ENCODE data around the gene KCNQ1.
"Not testable (repeated sequence)": the region's sequence is repeated elsewhere in the genome, so short reads cannot be mapped to it uniquely, and the experiment has no call there.

The KCNQ1 gene

DNA sequence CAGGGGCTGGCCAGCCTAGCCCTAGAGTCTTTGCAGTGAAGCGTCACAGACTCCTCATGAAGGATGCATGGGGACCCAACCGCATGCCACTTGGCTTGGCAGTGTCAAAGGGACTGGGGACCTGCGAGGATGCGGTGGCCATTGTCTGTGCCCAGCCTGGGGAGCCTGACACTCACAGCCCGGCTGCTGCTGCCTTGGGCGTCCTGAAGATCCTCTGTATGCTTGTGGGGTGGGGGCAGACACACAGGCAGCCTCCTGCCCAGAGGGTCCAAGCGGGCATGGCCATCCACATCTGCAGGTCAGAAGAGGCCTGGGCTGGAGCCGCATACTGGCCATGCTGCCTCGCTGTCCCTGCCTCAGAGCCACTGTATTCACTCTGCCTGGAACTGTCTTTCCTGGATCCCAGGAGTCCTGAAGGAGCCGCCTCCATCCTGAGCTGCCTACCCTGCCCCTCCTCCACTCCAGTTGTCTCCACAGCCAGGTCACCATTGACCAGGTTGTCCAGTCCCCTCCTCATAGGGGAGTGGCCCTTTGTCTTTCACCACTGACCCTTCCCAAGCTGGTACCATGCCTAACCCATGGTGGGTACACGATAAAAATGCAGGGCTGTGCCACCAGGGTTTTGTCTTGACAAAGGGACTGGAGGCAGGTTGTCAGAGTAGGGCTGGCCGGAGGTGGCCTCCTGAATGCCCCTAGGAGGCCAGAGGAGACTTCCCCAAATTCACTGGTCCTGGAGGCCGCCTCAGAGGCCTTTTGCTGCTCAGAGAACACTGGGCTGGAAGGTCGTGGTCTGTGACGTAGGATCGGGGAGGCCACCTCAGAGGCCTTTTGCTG lies 148.0 kb downstream of the KCNQ1 start:
- DNase-seq (ENCODE audit: low read depth in 2 of 2) = no peak

DNA sequence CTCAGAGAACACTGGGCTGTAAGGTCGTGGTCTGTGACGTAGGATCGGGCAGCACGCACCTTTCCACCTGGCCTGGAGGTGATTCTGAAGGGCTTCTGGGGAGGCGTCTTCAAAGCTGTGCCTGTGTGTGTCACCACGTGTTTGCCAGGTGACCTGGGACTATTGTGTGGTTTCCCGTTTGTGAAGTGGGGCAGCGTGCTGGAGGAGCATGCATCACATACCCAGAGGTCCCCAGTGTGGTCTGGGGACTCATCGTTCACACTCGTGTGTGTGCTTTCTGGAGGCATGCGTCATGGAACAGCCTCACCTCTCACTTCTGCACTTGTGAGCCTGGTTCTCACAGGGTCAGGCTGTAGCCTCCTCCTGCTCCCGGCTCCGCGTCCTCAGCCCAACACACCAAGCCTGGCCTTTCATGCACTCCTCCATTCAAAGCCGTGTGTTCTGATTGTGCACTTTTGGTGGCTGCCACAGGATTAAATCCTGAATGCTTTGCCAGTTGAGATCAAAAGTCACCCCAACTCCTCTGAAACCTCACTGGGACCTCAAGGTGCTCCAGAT lies 148.7 kb downstream of the KCNQ1 start:
- no peak for DNase-seq (ENCODE audit: low read depth in 2 of 2)

DNA sequence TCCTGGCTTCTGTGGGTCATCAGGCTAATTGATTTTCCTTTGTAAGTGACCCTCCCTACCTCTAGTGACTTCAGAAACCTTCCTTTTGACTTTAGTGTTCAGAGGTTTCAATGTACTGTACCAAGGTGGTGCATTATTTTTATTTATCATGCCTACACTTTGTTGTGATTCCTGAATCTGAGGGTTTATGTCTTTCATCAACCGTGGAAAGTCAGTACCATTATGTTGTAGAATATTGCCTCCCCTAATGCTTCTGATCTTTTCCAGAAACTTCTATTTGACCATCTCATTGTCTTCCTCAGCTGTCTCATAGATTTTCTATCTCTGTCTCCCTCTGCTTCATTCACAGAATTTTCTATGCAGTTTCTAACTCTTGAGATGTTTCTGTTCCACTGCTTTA lies 149.5 kb downstream of the KCNQ1 start:
- DNase-seq (ENCODE audit: low read depth in 2 of 2) = no peak

DNA sequence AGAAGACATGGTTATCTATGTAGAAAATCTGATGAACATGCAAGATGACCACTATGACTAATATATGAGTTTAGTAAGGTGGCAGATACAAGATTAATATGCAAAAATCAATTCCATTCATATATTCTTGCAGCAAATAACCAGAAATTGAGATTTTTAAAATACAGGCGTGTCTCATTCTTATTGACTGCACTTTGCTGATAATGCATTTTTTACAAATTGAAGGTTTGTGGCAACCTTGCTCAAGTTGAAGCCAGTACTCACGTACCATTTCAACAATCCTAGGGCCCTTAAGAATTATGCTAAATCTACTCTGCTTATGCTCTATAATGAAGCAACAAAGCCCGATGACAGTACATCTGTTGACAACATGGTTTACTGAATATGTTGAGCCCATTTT lies 150.4 kb downstream of the KCNQ1 start:
- no peak for DNase-seq (ENCODE audit: low read depth in 2 of 2)

DNA sequence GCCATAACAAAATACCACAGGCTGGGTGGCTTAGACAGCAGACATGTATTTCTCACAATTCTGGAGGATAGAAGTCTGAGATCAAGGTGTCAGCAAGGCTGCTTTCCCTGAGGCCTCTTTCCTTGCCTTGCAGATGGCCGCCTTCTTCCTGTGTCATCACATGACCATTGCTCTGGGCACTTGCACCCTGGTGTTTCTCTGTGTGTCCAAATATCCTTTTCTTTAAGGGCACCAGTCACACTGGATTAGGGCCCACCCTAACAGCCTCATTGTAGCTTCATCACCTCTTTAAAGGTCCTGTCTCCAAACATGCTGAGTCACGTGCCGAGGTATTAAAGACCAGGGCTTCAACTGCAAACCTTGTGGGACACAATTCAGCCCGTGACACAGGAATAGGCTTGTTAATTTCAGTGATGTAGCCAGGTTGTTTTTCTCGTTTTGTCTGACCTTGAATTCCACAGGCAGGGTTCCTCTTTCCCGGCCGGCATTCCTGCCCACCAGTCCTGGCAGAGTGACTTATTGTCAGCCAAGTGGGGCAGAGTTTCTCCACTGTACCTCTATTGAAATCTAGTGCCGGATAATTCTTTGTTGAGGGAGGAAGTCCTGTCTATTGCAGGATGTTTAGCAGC lies 154.9 kb downstream of the KCNQ1 start:
- DNase-seq (ENCODE audit: low read depth in 2 of 2) = no peak

DNA sequence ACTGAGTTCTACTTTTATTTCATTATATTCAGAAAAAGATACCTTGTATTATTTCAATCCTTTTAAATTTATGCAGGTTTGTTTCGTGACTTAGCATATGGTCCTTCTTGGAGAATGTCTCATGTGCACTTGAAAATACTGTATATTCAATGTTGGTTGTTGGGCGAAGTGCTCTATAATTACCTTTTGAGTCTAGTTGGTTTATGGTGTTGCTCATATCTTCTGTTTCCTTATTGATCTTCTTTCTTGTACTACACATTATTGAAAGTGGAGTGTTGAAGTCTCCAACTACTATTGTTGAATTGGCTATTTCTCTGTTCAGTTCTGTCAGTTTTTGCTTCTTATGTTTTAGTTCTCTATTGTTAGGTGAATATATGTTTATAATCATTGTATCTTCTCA lies 164.5 kb downstream of the KCNQ1 start:
- no peak for DNase-seq (ENCODE audit: low read depth in 2 of 2)

DNA sequence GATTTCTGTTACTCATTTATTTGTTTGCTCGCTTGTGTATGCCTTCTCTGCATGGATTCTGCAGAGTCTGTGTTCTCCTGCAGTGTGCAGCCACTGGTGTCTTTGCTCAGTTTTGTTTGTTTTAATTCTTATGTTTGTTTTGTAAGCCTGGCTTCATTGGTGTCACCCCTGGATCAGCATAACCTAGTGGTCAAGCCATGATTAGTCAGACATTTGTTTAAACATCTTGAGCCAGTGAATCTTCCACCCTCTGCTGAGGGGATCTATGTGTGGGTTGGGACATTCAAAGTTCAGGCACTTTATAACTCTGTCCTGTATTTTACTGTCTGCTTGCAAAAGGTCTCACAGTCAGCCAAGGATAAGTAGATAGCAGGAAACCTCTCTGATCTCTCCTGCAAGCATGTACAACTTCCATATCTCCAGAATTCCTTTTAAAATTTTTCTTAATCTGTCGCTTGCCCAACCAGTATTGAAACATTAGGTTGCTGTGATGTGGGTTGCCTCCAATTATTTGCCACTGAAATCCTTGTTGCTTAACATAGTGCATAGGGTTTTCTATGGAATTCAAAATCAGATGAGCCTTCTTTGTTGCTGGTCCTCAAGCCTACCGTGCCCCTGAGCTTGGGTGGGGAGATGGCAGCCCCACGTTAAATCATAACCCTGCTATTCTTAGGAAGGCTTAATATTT lies 168.2 kb downstream of the KCNQ1 start:
- no peak for DNase-seq (ENCODE audit: low read depth in 2 of 2)

DNA sequence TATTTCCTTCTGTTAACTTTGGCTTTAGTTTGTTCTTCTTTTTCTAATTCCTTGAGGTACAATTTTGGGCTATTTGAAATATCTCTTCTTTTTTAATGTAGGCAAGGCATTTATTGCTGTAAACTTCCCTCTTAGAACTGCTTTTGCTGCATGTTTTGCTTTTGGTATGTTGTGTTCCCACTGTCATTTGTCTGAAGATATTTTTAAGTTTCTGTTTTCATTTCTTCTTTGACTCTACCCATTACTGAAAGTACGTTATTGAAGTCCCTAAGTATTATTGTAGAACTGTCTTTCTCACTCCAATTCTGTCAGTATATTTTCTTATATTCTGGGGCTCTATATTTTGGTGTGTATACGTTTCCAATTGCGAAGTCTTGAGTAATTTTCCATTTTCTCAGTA lies 177.1 kb downstream of the KCNQ1 start:
- DNase-seq (ENCODE audit: low read depth in 2 of 2) = no peak

GRCh38 chr11:2625183-2625582 lies 180.4 kb downstream of the KCNQ1 start:
- DNase-seq (ENCODE audit: low read depth in 2 of 2) = no peak

- DNase-seq (ENCODE audit: low read depth in 2 of 2) = no peak
These were observed 185.9 kb downstream of the KCNQ1 start for GRCh38 chr11:2630679-2631078.

GRCh38 chr11:2631161-2631560 lies 186.4 kb downstream of the KCNQ1 start:
- DNase-seq (ENCODE audit: low read depth in 2 of 2) = no peak

DNA sequence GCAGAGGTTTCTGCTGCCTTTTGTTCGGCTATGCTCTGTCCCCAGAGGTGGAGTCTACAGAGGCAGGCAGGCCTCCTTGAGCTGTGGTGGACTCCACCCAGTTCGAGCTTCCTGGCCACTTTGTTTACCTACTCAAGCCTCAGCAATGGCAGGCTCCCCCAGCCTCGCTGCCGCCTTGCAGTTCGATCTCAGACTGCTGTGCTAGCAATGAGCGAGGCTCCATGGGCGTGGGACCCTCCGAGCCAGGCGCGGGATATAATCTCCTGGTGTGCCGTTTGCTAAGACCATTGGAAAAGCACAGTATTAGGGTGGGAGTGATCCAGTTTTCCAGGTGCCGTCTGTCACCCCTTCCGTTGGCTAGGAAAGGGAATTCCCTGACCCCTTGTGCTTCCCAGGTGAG lies 195.0 kb downstream of the KCNQ1 start:
- not testable (repeated sequence) for DNase-seq (ENCODE audit: low read depth in 2 of 2)

GRCh38 chr11:2641623-2642022 lies 196.8 kb downstream of the KCNQ1 start:
- no peak for DNase-seq (ENCODE audit: low read depth in 2 of 2)

DNA sequence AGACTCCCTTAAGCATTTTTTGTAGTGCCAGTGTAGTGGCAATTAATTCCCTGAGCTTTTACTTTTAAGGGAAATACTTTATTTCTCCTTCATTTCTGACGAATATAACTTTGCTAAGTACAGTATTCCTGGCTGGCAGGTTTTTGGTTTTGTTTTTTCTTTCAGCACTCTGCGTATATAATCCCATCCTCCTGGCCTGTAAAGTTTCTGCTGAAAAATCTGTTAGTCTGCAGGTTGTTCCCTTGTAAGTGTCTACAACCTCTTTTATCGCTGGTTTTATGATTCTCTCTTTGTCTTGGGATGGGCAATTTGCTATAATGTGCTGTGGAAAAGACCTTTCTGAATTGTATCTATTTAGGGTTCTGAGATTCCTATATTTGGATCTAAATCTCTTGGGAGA lies 198.9 kb downstream of the KCNQ1 start:
- no peak for DNase-seq (ENCODE audit: low read depth in 2 of 2)

GRCh38 chr11:2644844-2645778 lies 200.3 kb downstream of the KCNQ1 start:
- no peak for DNase-seq (ENCODE audit: low read depth in 2 of 2)

DNA sequence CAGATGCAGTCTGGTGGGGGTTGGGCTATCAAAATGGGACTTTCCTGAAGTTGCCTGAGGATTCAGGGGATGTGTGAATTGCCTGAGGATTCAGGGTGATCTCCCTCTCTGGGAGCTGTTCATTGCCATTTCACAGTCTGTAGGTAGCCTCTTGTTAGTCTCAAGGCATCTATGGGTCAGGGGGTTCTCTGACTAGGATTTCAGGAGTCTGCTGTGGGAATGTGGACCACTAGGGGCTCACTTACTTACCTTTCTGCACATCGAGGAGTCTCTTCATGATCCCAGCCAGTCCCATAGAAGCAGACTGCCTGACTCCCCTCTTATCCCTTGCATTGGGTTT lies 200.9 kb downstream of the KCNQ1 start:
- no peak for DNase-seq (ENCODE audit: low read depth in 2 of 2)

GRCh38 chr11:2647167-2647566 lies 202.4 kb downstream of the KCNQ1 start:
- DNase-seq (ENCODE audit: low read depth in 2 of 2) = no peak

GRCh38 chr11:2647953-2648352 lies 203.1 kb downstream of the KCNQ1 start:
- no peak for DNase-seq (ENCODE audit: low read depth in 2 of 2)

DNA sequence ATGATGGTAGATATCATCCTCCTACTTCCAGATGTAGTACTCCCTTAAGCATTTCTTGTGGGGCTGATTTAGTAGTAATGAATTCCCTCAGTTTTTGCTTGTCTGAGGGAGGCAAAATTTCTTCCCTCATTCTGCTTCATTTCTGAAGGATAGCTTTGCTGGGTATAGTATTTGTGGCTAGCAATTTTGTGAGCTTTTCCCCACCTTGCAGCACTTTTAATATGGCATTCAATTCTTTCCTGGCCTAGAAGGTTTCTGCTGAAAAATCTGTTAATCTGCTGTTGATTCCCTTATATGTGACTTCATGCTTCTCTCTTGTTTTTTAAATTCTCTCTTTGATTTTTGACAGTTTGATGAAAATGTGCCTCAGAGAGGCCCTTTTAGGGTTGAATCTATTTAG lies 204.6 kb downstream of the KCNQ1 start:
- no peak for DNase-seq (ENCODE audit: low read depth in 2 of 2)

DNA sequence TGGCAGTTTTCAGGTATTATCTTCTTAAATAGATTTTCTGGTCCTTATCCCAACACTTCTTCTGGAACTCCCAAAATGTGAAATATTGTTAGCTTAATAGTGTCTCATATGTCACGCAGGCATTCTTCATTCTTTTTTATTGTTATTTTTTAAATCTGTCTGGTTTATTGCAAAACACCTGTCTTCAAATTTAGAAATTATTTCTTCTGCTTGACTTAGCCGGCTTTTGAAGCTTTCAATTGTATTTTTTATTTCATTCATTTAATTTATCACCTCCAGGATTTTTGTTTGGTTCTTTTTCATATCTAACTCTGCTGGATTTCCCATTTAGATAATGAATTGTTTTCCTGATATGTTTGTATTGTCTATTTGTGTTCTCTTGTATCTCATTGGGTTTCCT lies 205.0 kb downstream of the KCNQ1 start:
- no peak for DNase-seq (ENCODE audit: low read depth in 2 of 2)

DNA sequence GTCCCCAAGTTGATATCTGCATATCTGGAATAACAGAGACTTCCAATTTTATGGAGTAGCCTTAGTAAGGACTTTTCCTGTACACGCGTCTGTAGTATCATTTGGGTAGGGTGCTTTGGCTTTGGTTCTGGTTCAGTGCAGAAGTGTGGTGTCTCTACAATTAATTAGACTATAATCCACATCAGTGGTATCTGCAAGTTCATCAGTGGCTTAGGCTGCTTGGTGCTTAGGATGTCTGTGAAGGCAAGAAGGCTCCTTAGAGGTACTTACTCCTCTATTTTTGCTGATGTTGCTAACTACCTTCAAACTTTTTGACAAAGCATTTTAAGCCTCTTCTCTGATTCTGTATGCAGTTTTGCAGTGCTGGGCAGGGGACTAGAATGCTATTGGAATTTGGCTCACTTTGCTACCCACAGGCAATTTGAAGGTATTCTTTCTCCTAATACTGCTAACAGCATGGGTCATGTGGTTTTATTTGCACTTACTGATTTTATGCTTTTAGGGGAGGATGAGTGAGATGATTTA lies 205.6 kb downstream of the KCNQ1 start:
- DNase-seq (ENCODE audit: low read depth in 2 of 2) = no peak
